ENCODE results near the gene GRIA1.

Gene GRIA1

DNA sequence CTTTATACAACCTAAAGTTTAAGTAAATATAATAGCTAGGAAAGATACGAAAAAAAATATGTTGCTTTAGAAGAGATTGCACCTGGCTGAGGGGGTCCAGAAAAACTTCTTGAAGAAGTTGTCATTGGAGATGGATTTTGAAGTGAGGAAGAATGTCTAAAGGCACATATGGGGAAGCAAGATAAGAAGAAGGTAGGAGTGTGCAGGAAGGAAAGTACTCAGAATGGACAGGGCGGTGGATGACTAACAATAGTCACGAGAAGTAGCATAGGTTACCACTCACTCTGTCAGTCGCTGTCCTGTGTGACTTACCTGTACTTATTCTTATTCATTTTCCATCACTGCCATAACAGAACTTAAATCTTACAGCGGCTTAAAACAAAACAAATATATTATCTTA is 251.6 kb downstream of the GRIA1 start:
- TF ChIP-seq, protein P1, sequence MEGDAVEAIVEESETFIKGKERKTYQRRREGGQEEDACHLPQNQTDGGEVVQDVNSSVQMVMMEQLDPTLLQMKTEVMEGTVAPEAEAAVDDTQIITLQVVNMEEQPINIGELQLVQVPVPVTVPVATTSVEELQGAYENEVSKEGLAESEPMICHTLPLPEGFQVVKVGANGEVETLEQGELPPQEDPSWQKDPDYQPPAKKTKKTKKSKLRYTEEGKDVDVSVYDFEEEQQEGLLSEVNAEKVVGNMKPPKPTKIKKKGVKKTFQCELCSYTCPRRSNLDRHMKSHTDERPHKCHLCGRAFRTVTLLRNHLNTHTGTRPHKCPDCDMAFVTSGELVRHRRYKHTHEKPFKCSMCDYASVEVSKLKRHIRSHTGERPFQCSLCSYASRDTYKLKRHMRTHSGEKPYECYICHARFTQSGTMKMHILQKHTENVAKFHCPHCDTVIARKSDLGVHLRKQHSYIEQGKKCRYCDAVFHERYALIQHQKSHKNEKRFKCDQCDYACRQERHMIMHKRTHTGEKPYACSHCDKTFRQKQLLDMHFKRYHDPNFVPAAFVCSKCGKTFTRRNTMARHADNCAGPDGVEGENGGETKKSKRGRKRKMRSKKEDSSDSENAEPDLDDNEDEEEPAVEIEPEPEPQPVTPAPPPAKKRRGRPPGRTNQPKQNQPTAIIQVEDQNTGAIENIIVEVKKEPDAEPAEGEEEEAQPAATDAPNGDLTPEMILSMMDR (IDR thresholded peaks at IDR 0.05; ENCODE audit: poor library complexity, severe bottlenecking) = no peak
- no peaks in the 10 kb centered on the region for H3K9me3 ChIP-seq (ENCODE audit: severe bottlenecking)
- ATAC-seq (ENCODE audit: low read depth) = no peak
- no peaks in the 10 kb centered on the region for H3K27me3 ChIP-seq (ENCODE audit: insufficient read depth, poor library complexity, severe bottlenecking)
- no peaks in the 10 kb centered on the region for H3K36me3 ChIP-seq (ENCODE audit: low read depth)
- no peak overlapping the region for H3K4me3 ChIP-seq (ENCODE audit: severe bottlenecking)
- no peak for DNase-seq (ENCODE audit: low spot score)
- no peak overlapping the region for H3K27ac ChIP-seq (ENCODE audit: poor library complexity, severe bottlenecking)
- no peaks in the 10 kb centered on the region for H3K4me1 ChIP-seq (ENCODE audit: insufficient read depth, poor library complexity, severe bottlenecking)

DNA sequence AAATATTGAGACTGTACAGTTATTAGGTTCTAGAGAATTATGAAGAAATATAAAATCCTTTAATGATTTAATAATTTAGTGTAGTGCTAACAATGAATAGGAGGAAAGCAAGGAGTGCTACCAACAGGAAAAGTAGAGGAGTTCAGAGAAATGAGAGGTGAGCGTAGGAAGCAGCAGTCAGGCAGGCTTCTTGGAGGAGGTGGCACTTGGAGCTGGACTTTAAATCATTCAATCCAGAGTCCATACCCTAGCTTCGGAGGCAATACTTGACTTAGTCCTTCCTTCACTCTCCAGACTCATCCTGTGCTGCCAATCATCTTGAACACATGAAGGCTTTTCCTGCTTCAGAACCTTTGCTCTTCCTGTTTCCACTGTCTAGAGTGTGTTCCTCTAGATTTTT is 254.3 kb downstream of the GRIA1 start:
- H3K4me1 ChIP-seq (ENCODE audit: insufficient read depth, poor library complexity, severe bottlenecking) = no peaks in the 10 kb centered on the region
- H3K27me3 ChIP-seq (ENCODE audit: insufficient read depth, poor library complexity, severe bottlenecking) = no peaks in the 10 kb centered on the region
- no peak overlapping the region for H3K27ac ChIP-seq (ENCODE audit: poor library complexity, severe bottlenecking)
- TF ChIP-seq, protein P1 (IDR thresholded peaks at IDR 0.05; ENCODE audit: poor library complexity, severe bottlenecking) = no peak
- no peaks in the 10 kb centered on the region for H3K36me3 ChIP-seq (ENCODE audit: low read depth)
- no peak overlapping the region for H3K4me3 ChIP-seq (ENCODE audit: severe bottlenecking)
- no peak for DNase-seq (ENCODE audit: low spot score)
- ATAC-seq (ENCODE audit: low read depth) = no peak
- no peaks in the 10 kb centered on the region for H3K9me3 ChIP-seq (ENCODE audit: severe bottlenecking)

DNA sequence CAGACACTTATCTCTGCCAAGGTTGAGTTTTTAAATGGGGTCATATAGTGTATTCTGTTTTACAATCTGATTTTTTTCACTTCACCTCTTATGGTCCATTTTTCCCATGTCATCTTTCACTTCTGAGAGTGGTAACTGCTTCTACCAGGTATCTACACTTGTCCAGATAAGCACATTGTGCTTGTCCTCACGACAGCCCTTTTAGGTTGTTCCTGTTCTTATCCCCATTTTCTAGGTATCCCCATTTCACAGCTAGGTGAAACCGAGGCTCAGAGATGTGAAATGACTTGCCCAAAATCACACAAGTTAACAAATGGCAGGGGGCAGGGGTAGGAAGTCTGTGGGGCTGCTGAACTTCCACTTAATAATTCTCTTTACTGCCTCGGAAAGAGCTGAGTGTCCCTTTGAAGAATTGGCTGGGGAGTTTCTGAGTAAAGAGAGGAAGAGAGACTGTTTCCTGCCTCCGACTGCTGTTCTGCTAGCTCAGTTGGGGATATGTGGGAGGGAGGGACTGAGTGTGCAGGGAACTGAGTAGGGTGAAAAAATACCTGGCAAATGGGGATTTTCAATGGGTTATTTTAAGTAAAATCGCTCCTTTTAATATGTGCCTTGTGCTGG is 255.4 kb downstream of the GRIA1 start:
- no peaks in the 10 kb centered on the region for H3K36me3 ChIP-seq (ENCODE audit: low read depth)
- H3K9me3 ChIP-seq (ENCODE audit: severe bottlenecking) = no peaks in the 10 kb centered on the region
- H3K27me3 ChIP-seq (ENCODE audit: insufficient read depth, poor library complexity, severe bottlenecking) = no peaks in the 10 kb centered on the region
- DNase-seq (ENCODE audit: low spot score) (no peak), ATAC-seq (ENCODE audit: low read depth) (no peak)
- H3K27ac ChIP-seq (ENCODE audit: poor library complexity, severe bottlenecking) = no peak overlapping the region
- H3K4me3 ChIP-seq (ENCODE audit: severe bottlenecking) = no peak overlapping the region
- TF ChIP-seq, protein P1 (IDR thresholded peaks at IDR 0.05; ENCODE audit: poor library complexity, severe bottlenecking) = no peak
- no peaks in the 10 kb centered on the region for H3K4me1 ChIP-seq (ENCODE audit: insufficient read depth, poor library complexity, severe bottlenecking)

DNA sequence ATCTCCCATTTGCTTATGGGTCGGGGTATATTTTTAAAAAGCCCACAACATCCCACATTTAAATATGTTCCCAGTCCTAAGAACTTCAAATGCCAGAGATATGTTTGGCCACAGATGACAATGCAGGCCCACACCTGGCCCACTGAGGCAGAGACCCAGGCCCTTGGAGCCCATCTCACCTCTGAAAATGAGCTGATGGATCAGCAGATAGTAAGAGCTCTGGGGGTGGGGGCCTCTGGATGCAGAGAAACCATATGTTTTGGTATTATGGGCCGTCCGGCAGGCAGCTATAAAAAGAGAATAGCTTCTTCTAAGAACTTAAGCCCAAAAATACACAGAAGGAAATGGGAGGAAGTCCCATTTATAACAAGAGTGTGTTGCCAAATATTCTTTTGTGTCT is 256.0 kb downstream of the GRIA1 start:
- H3K36me3 ChIP-seq (ENCODE audit: low read depth) = no peaks in the 10 kb centered on the region
- DNase-seq (ENCODE audit: low spot score) = no peak
- H3K27ac ChIP-seq (ENCODE audit: poor library complexity, severe bottlenecking) = no peak overlapping the region
- TF ChIP-seq, protein P1 (IDR thresholded peaks at IDR 0.05; ENCODE audit: poor library complexity, severe bottlenecking) = no peak
- no peaks in the 10 kb centered on the region for H3K27me3 ChIP-seq (ENCODE audit: insufficient read depth, poor library complexity, severe bottlenecking)
- H3K4me1 ChIP-seq (ENCODE audit: insufficient read depth, poor library complexity, severe bottlenecking) = no peaks in the 10 kb centered on the region
- H3K4me3 ChIP-seq (ENCODE audit: severe bottlenecking) = no peak overlapping the region
- H3K9me3 ChIP-seq (ENCODE audit: severe bottlenecking) = no peaks in the 10 kb centered on the region
- ATAC-seq (ENCODE audit: low read depth) = no peak

DNA sequence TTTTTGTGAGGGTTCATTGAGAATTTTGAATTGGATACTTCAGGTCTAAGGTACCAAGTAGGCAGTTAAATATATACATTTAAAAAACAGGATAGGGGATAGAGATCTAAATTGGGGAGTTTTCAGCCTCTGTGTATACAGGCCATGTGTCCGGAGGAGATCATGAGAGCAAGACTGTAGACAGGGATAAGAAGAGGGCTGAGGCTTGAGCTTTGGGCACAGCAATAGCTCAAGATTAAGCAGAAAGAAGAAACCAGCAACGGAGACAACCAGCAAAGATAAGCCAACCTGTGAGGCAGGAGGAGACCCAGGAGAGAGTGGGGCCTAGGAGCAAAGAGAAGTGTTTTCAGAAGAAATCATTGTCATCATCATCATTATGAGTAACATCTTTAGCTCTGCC is 258.4 kb downstream of the GRIA1 start:
- no peak for DNase-seq (ENCODE audit: low spot score)
- TF ChIP-seq, protein P1 (IDR thresholded peaks at IDR 0.05; ENCODE audit: poor library complexity, severe bottlenecking) = no peak
- Histone ChIP-seq H3K27me3 (ENCODE audit: insufficient read depth, poor library complexity, severe bottlenecking) (no peaks in the 10 kb centered on the region), H3K36me3 (ENCODE audit: low read depth) (no peaks in the 10 kb centered on the region), H3K9me3 (ENCODE audit: severe bottlenecking) (no peaks in the 10 kb centered on the region), H3K27ac (ENCODE audit: poor library complexity, severe bottlenecking) (no peak overlapping the region), H3K4me1 (ENCODE audit: insufficient read depth, poor library complexity, severe bottlenecking) (peaks cover 2% of the 10 kb centered on the region), H3K4me3 (ENCODE audit: severe bottlenecking) (no peak overlapping the region)
- ATAC-seq (ENCODE audit: low read depth) = no peak
